ENCODE measurements around the gene ZNF324B. TPM values are rescaled to one million over a fixed set of nuclear protein-coding genes. Genes with fewer than 3 reads are reported as not detected.

Gene ZNF324B
- total and polyA plus RNA-seq, 10 of the 15 experiments (the other 5 are each of a cell fraction or from before 2014, with no cell fraction given) = 0.11 to 12.8 (median 4.0) TPM

GRCh38 chr19:58439576-58440554 is 11.6 kb upstream of the ZNF324B start, which contains the start of gene ZNF132 (continued):
- TF ChIP-seq PRDM15 (CRISPR knock-in tag; IDR thresholded peaks at IDR 0.05) (no peak), GATAD2B (conservative IDR thresholded peaks at IDR 0.05; ENCODE audit: low read depth) (no peak; the same call in 1 of the 2 replicates), SUZ12 (IDR thresholded peaks at IDR 0.05; ENCODE audit: unreplicated experiment) (no peak), RAD21 (IDR thresholded peaks at IDR 0.05; ENCODE audit: insufficient read depth, low read depth, low read length) (no peak), ZNF217 (IDR thresholded peaks at IDR 0.05) (no peak), HDGF (IDR thresholded peaks at IDR 0.05) (no peak), YY1 (IDR thresholded peaks at IDR 0.05; ENCODE audit: low read depth, low read length) (peak; percentile 97), IRF4 (IDR thresholded peaks at IDR 0.05; ENCODE audit: low read depth, low read length) (no peak), HDAC2 (IDR thresholded peaks at IDR 0.05) (no peak), IKZF2 (IDR thresholded peaks at IDR 0.05) (no peak), RFX5 (IDR thresholded peaks at IDR 0.05; ENCODE audit: low read depth, low read length) (no peak), BHLHE40 (IDR thresholded peaks at IDR 0.05; ENCODE audit: borderline replicate concordance in 1 of 2, low read depth in 2 of 2, low read length in 1 of 2) (peak in 1 of 2 experiments; percentile 52; a peak in 1 of 4 replicates), NFXL1 (IDR thresholded peaks at IDR 0.05; ENCODE audit: borderline replicate concordance) (no peak), BCL3 (IDR thresholded peaks at IDR 0.05; ENCODE audit: borderline replicate concordance, insufficient read depth, low read depth, low read length, poor library complexity, severe bottlenecking) (no peak), ZNF687 (IDR thresholded peaks at IDR 0.05) (peak; percentile 34; the same call in 1 of the 2 replicates), POLR2A (IDR thresholded peaks at IDR 0.05; ENCODE audit: low read depth, low read length) (peak; percentile 85), CTCF (IDR thresholded peaks at IDR 0.05 in 2 of 3, conservative IDR thresholded peaks at IDR 0.05 in 1 of 3; ENCODE audit: control insufficient read depth in 2 of 3, extremely low read depth in 1 of 3, insufficient read depth in 1 of 3, low read depth in 3 of 3, low read length in 3 of 3) (no peak), SRF (IDR thresholded peaks at IDR 0.05; ENCODE audit: low read depth in 2 of 2, low read length in 2 of 2) (0 out of 4 replicates have a peak, but pooled peaks of 1 of the 2 experiments have one; percentile 3)
